Pancreas (tissue), 10 donors: ENCODE results near the gene REL. TPM values are rescaled to one million over a fixed set of nuclear protein-coding genes. Genes with fewer than 3 reads are reported as not detected.

Source experiments
- ATAC-seq, 4 donors: fragments of 200-7000 bp; cut with Tn5 transposase; one replicate each; pipeline versions ENCODE4 v1.8.0 to v1.9.1; 2020; ENCODE audit warnings: mild to moderate bottlenecking in 4 of 4, moderate library complexity in 4 of 4
- DNase-seq, 6 donors: peaks; one replicate each; pipeline ENCODE4 v3.0.0-alpha.2; 2020
- FAIRE-seq: peaks from 2 replicates; lab custom pipeline; 2012; peaks lifted over from hg19 to GRCh38; lab: Jason Lieb, UNC
- H3K27ac ChIP-seq, 4 donors: fragments of 200-600 bp; sonication (generic); 1 replicate in 3 of 4; 2 replicates in 1 of 4; pipeline versions ENCODE4 v1.5.0 to v1.8.0; 2020
- H3K27me3 ChIP-seq, 4 donors: fragments of 200-600 bp; one replicate each; pipeline ENCODE4 v1.8.0; 2021
- H3K36me3 ChIP-seq, 3 donors: fragments of 200-600 bp; sonication (generic) in 1 of 3; one replicate each; pipeline versions ENCODE4 v1.5.0 to v1.8.0; 2020 to 2021
- H3K4me1 ChIP-seq, 3 donors: fragments of 200-600 bp; one replicate each; pipeline ENCODE4 v1.8.0; 2021
- H3K4me3 ChIP-seq, 4 donors: fragments of 200-600 bp; sonication (generic) in 2 of 4; one replicate each; pipeline versions ENCODE4 v1.5.0 to v1.8.0; 2020 to 2021
- H3K9me3 ChIP-seq, 4 donors: fragments of 200-600 bp; one replicate each; pipeline ENCODE4 v1.8.0; 2021
- WGBS, 2 donors: extraction: QIAGEN DNeasy Blood & Tissue Kit; methylation state at CpG; one replicate each; pipeline ENCODE4 v1.1.7; 2013; 5-methylcytosine and 5-hydroxymethylcytosine counted together
- intact Hi-C, 3 donors: fragments of 100-400 bp; cut with DNase I; formaldehyde crosslinking; loops; one replicate each; pipeline versions ENCODE4 v1.11.1 to v1.14.2; 2022
- polyA plus RNA-seq, 2 donors: library from polyadenylated mRNA; stranded (reverse); fragments of 200-250 nt; gene quantifications; one replicate each; pipeline ENCODE4 v1.2.3, GENCODE V29; 2013
- total RNA-seq, 6 donors: library from RNA; stranded (reverse); fragmentation: NEBNext Ultra II Directional in 4 of 6; extraction: Animal tissue kit (Norgen Biotek cat#: 25700) in 4 of 6; gene quantifications; one replicate each; pipeline versions ENCODE4 v1.2.1 to v1.2.4, GENCODE V29; 2021 to 2023
- TF ChIP-seq, protein P1 (sequence below), 4 donors: fragments of 200-600 bp; sonication (generic) in 3 of 4; IDR thresholded peaks; one replicate each; pipeline versions ENCODE4 v1.5.0 to v1.8.0; 2021; ENCODE audit warnings: antibody characterized with exemption in 4 of 4
- donor health status: healthy with polysubstance abuse.
- donor health status: DM: no; HTN: no; CAD: no; lungs with moderate emphysema.
- donor health status: DM: no; HTN: no; CAD: no.
- donor health status: control.
- donor health status: control.
- donor health status: Bipolar disorder and iron deficiency.
- donor health status: DM: yes; HTN: yes; CAD: no.
- donor health status: DM: no; HTN: no; CAD: no.
- donor health status: DM: no; HTN: no; CAD: no.
- donor health status: DM: yes; HTN: yes; CAD: no.

Gene REL
- total and polyA plus RNA-seq, 8 donors, result 1.5 to 11.9 (median 7.0) TPM

DNA sequence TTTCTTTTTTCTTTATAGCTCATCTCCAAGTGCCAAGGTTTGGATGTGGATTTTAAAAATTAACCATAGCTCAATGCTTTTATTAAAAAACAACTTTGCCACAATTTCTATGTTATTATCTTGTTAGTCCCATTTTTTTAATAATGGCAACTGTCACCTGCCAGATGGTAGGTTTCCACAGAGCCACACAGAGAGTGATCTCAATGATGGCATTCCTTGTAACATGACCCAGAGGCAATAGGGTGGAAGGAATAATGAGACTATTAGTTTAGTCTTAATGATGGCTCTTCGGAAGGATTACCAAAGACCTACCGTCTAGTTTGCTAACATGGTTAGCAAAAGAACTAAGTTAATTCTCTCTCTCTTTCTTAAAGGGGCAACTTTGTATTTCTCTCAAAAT is 64.0 kb downstream of the REL start:
- intact Hi-C loops, result no loop called here
- FAIRE-seq (no peak), DNase-seq (no peak), ATAC-seq (no peak)
- WGBS, 2 donors, result 88 to 90% methylated on average over 2 of the region's 2 CpGs
- no peaks in the 10 kb centered on the region for H3K9me3 ChIP-seq
- no peaks in the 10 kb centered on the region for H3K4me1 ChIP-seq
- H3K4me3 ChIP-seq, result no peak overlapping the region
- H3K36me3 ChIP-seq, result no peaks in the 10 kb centered on the region
- no peaks in the 10 kb centered on the region for H3K27me3 ChIP-seq
- H3K27ac ChIP-seq, result no peak overlapping the region
- TF ChIP-seq, protein P1, sequence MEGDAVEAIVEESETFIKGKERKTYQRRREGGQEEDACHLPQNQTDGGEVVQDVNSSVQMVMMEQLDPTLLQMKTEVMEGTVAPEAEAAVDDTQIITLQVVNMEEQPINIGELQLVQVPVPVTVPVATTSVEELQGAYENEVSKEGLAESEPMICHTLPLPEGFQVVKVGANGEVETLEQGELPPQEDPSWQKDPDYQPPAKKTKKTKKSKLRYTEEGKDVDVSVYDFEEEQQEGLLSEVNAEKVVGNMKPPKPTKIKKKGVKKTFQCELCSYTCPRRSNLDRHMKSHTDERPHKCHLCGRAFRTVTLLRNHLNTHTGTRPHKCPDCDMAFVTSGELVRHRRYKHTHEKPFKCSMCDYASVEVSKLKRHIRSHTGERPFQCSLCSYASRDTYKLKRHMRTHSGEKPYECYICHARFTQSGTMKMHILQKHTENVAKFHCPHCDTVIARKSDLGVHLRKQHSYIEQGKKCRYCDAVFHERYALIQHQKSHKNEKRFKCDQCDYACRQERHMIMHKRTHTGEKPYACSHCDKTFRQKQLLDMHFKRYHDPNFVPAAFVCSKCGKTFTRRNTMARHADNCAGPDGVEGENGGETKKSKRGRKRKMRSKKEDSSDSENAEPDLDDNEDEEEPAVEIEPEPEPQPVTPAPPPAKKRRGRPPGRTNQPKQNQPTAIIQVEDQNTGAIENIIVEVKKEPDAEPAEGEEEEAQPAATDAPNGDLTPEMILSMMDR (IDR thresholded peaks at IDR 0.05), result no peak

DNA sequence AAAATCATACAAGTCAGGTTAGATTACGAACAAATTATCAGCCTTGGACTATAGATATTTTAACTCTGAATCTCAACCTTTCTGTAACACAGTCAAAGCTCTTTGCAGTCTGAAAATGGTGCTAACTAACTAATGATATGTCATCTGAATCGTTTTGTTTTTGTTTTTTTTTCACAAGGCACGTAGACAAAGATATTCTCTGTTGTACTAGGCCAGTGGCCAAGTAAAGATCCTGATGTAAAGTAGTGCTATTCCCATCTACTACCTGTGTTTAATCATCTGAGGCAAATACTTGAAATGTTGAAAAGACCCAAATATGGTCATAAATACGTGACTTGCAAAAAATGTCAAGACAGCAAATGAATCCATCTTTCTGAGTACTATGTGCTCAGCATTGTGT is 65.7 kb downstream of the REL start:
- FAIRE-seq, result no peak
- intact Hi-C loops, result no loop called here
- Histone ChIP-seq H3K27ac (no peak overlapping the region), H3K4me1 (no peaks in the 10 kb centered on the region), H3K4me3 (no peak overlapping the region), H3K27me3 (no peaks in the 10 kb centered on the region), H3K36me3 (no peaks in the 10 kb centered on the region), H3K9me3 (no peaks in the 10 kb centered on the region)
- 40 to 41% methylated on average over 4 of the region's 4 CpGs for WGBS, 2 donors
- ATAC-seq, result no peak
- TF ChIP-seq, protein P1 (IDR thresholded peaks at IDR 0.05), result no peak
- DNase-seq, result no peak

DNA sequence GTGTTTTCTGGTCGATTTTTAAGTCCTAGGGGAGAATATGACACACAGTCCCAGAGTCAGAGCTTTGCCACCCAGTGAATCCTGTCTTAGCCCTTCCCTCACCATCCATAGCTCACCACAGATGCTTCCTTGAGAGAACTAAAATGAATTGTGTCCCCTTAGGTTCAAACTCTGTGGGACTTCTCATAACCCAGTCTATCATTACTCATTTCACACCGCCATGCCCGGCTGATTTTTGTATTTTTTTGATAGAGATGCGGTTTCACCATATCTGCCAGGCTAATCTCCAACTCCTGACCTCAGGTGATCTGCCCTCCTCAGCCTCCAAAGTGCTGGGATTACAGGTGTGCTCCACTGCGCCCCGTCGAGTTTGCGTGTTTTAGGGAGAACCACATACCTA is 66.8 kb downstream of the REL start:
- intact Hi-C loops, result no loop called here
- no peaks in the 10 kb centered on the region for H3K9me3 ChIP-seq
- no peaks in the 10 kb centered on the region for H3K36me3 ChIP-seq
- DNase-seq (no peak), ATAC-seq (no peak), FAIRE-seq (no peak)
- TF ChIP-seq, protein P1 (IDR thresholded peaks at IDR 0.05), result no peak
- H3K27me3 ChIP-seq, result no peaks in the 10 kb centered on the region
- H3K27ac ChIP-seq, result no peak overlapping the region
- 97% methylated on average over 8 of the region's 8 CpGs for WGBS, 2 donors
- no peak overlapping the region for H3K4me3 ChIP-seq
- no peaks in the 10 kb centered on the region for H3K4me1 ChIP-seq

DNA sequence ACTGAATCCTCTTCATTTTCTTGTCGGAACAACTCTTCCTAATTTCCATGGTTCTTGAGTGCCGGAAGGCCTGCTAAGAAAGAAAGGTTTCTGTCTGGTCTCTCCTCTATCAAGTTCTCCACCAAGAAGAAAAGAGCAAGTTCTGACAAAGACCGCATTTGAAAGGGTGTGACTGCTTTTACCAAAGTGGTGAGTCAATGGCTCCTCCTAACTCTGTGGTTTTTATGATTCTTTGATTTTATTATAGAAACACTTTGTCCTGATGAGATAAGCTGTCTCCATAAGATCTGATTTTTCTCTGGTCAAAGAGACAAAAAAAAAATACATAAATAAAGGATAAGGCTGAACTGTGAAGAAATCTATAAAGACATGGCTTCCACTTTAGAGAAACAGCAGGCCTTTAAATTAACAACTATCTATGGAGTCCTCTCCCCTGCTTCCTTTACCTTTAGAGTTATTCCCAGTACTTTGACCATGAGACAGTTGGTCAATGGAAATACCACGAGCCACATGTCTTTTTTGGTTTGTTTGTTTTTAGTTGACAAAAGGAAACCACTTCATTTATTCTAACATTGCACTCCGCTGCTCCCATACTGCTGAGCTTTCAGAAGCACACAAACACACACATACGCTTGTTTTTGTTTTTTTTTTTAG is 67.7 kb downstream of the REL start:
- DNase-seq, result no peak
- TF ChIP-seq, protein P1 (IDR thresholded peaks at IDR 0.05), result no peak
- H3K36me3 ChIP-seq, result no peaks in the 10 kb centered on the region
- 91 to 93% methylated on average over 6 of the region's 6 CpGs for WGBS, 2 donors
- intact Hi-C loops, result no loop called here
- ATAC-seq, result no peak
- FAIRE-seq, result no peak
- H3K4me1 ChIP-seq, result no peaks in the 10 kb centered on the region
- no peak overlapping the region for H3K27ac ChIP-seq
- no peaks in the 10 kb centered on the region for H3K27me3 ChIP-seq
- H3K4me3 ChIP-seq, result no peak overlapping the region
- H3K9me3 ChIP-seq, result no peaks in the 10 kb centered on the region

DNA sequence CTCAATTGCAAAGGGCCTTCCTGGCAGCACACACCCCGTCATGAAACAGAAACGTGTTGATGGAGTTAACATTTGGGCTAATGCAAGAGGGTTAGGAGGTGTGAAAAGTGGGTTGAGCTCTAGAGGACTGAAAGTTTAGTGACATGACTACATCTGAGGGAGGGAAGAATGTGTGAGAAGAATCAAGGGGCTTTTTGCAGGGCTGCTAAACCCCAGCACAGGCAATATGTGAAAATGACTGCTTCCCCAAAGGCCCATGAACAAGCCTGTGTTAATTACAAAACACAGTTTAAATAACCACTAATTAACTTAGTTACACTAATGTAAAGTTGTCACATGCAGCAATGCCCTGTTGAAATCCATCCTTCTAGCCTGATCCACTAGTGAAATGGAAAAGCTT is 72.8 kb downstream of the REL start:
- TF ChIP-seq, protein P1 (IDR thresholded peaks at IDR 0.05), result no peak
- Histone ChIP-seq H3K4me1 (no peaks in the 10 kb centered on the region), H3K27ac (no peak overlapping the region), H3K27me3 (no peaks in the 10 kb centered on the region), H3K36me3 (no peaks in the 10 kb centered on the region), H3K9me3 (no peaks in the 10 kb centered on the region), H3K4me3 (no peak overlapping the region)
- 62 to 75% methylated on average over 2 of the region's 2 CpGs for WGBS, 2 donors
- intact Hi-C loops, result no loop called here
- ATAC-seq (no peak), DNase-seq (no peak), FAIRE-seq (no peak)
